ENCODE data around the gene GCKR.

The GCKR gene

GRCh38 chr2:27496357-27497287 lies at the start of gene GCKR:
GCKR (plus strand) TSS chr2:27496839; CDS start chr2:27496905, 66 bp downstream.
- Mint-ChIP-seq H3K4me1 (ENCODE audit: low read depth) (peaks cover 12% of the 10 kb centered on the region), H3K9me3 (no peaks in the 10 kb centered on the region), H3K27ac (no peak within 1 kb of the TSS), H3K4me3 (peak within 1 kb of the TSS; percentile 59), H3K36me3 (ENCODE audit: low read depth) (no peaks in the 10 kb centered on the region), H3K27me3 (peaks cover 55% of the 10 kb centered on the region)

DNA sequence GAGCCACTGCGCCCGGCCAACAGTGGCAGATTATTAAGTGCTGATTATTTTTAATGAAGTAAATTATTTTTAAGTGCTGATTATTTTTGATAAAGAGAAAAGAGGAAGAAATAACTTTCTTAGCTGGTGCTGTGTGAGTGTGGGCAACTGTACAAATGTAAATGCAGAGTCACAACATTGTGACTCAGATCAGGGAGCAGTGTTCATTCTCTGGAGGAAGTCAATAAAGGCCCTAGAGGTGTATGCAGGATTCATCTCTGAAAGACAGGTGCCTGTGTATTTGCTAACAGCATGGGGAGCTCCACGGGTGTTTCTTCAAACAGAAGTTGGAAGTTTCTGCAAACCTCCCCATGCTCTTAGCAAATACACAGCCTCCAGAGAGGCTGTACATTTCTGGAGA lies 48.3 kb upstream of the GCKR start:
- Mint-ChIP-seq H3K36me3 (ENCODE audit: low read depth) (peaks cover 9% of the 10 kb centered on the region), H3K27me3 (no peaks in the 10 kb centered on the region), H3K4me1 (ENCODE audit: low read depth) (peaks cover 3% of the 10 kb centered on the region), H3K4me3 (no peak overlapping the region), H3K9me3 (no peaks in the 10 kb centered on the region), H3K27ac (no peak overlapping the region)

DNA sequence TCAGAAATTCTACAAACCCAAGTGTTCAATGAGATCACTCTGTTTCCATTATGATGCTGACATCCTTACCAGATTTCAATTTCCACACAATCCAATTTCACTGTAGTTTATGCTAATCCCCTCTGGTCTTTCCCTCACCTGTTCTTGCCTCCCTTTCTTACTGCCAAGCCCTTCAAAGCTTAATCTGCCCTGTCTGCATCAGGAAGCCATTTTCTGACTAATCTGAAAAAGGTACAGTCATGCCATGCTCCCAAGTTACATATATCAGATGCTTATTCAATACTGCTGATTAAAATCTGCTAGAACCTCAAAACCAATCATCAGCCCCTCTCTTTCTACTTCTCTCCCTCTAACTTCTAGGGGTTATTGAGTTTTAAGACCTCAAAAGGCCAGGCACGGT lies 45.5 kb upstream of the GCKR start:
- Mint-ChIP-seq H3K4me3 (no peak overlapping the region), H3K27me3 (no peaks in the 10 kb centered on the region), H3K27ac (no peak overlapping the region), H3K36me3 (ENCODE audit: low read depth) (peaks cover 4% of the 10 kb centered on the region), H3K9me3 (no peaks in the 10 kb centered on the region), H3K4me1 (ENCODE audit: low read depth) (peaks cover 3% of the 10 kb centered on the region)

GRCh38 chr2:27453968-27454367 lies 42.7 kb upstream of the GCKR start:
- Mint-ChIP-seq H3K4me1 (ENCODE audit: low read depth) (peaks cover 3% of the 10 kb centered on the region), H3K9me3 (no peaks in the 10 kb centered on the region), H3K27me3 (no peaks in the 10 kb centered on the region), H3K27ac (no peak overlapping the region), H3K4me3 (no peak overlapping the region), H3K36me3 (ENCODE audit: low read depth) (peaks cover 4% of the 10 kb centered on the region)

- no peaks in the 10 kb centered on the region for H3K27me3 Mint-ChIP-seq
- H3K4me3 Mint-ChIP-seq, result no peak overlapping the region
- no peak overlapping the region for H3K27ac Mint-ChIP-seq
- H3K9me3 Mint-ChIP-seq, result no peaks in the 10 kb centered on the region
- H3K36me3 Mint-ChIP-seq (ENCODE audit: low read depth), result peaks cover 22% of the 10 kb centered on the region
- H3K4me1 Mint-ChIP-seq (ENCODE audit: low read depth), result no peaks in the 10 kb centered on the region
Observed at GRCh38 chr2:27461118-27461517, 35.5 kb upstream of the GCKR start.

- H3K9me3 Mint-ChIP-seq, result no peaks in the 10 kb centered on the region
- H3K27me3 Mint-ChIP-seq, result no peaks in the 10 kb centered on the region
- no peak overlapping the region for H3K27ac Mint-ChIP-seq
- no peaks in the 10 kb centered on the region for H3K4me1 Mint-ChIP-seq (ENCODE audit: low read depth)
- H3K36me3 Mint-ChIP-seq (ENCODE audit: low read depth), result peaks cover 14% of the 10 kb centered on the region
- no peak overlapping the region for H3K4me3 Mint-ChIP-seq
Observed at GRCh38 chr2:27464443-27464842, 32.2 kb upstream of the GCKR start.

- Mint-ChIP-seq H3K27ac (no peak overlapping the region), H3K27me3 (no peaks in the 10 kb centered on the region)
Observed at GRCh38 chr2:27471961-27472360, 24.7 kb upstream of the GCKR start.

DNA sequence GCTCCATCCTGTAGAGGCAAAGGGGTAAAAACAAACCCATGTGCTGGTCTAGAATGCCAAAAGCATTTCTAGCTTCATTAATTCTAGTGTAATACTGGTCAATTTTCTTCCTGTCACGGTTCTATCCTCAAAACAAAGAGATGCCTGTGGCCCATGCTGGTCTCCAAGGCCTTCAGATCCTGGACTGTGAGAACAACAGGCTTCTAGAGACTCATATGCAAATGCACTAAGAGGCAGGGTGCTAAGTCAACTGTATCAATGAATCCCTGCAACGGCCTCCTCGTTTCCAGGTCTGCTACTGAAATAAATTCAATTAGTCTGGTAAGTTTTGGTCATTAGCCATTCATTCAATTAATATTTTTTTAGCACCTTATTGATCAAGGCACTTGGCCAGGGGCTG lies 11.1 kb upstream of the GCKR start:
- Mint-ChIP-seq H3K4me3 (no peak overlapping the region), H3K4me1 (ENCODE audit: low read depth) (peaks cover 21% of the 10 kb centered on the region), H3K27me3 (no peaks in the 10 kb centered on the region), H3K36me3 (ENCODE audit: low read depth) (peaks cover 7% of the 10 kb centered on the region), H3K9me3 (no peaks in the 10 kb centered on the region), H3K27ac (no peak overlapping the region)

More at GRCh38 chr2:27471961-27472360, 24.7 kb upstream of the GCKR start:
- Mint-ChIP-seq H3K4me3 (no peak overlapping the region), H3K9me3 (no peaks in the 10 kb centered on the region), H3K36me3 (ENCODE audit: low read depth) (peaks cover 16% of the 10 kb centered on the region), H3K4me1 (ENCODE audit: low read depth) (no peaks in the 10 kb centered on the region)

GRCh38 chr2:27489118-27489497 lies 7.5 kb upstream of the GCKR start:
- H3K4me3 Mint-ChIP-seq, result peak overlapping the region; percentile 91
- H3K4me1 Mint-ChIP-seq (ENCODE audit: low read depth), result peaks cover 31% of the 10 kb centered on the region
- no peaks in the 10 kb centered on the region for H3K9me3 Mint-ChIP-seq

DNA sequence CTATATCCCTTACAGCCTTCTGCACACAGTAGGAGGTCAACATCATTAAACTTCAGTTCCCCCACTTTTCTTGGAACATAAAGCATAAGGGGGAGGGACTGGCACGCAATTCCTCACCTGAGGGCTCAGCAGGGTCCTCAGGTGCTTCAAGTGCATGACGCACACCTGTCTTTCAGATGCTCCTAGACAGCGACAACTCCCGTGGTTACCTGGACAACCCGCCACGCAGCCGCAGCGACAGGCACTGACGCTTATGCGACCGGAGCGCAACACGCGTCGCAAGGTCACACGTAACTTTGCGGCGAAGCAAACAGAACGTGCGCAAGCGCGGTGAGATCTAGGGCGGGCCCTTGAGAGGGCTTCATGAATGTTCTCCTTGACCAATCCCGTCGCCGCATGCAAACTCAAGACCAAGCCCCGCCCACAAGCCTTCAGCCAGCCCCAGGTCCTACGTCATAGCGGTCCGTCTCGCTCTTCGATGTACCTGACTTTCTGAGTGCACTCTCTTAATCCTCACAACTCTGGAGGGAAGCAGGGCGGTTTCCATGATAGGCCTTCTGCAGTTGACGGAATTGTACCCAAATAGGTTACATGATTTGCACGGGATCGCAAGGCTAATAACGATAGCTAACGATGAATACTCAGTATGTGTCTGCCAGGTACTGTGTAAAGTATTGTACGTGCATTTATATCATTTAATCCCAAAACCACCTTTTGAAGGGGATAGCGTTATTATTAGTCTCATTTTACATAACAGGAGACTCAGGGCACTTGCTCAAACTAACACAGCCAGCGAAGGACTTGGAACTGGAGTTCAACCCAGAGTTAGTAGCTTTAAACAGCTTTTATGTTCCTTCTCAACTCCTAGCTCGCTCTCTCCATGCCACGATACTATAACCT lies 6.9 kb upstream of the GCKR start, which contains the start of gene IFT172:
Gene IFT172, minus strand, starts transcription at position 246 of the 900 bp plus-strand sequence. Its CDS starts 90 bp downstream, at position 156.
- Mint-ChIP-seq H3K4me3 (peak within 1 kb of the TSS; percentile 91), H3K9me3 (no peaks in the 10 kb centered on the region), H3K27me3 (peaks cover 15% of the 10 kb centered on the region), H3K36me3 (ENCODE audit: low read depth) (no peaks in the 10 kb centered on the region), H3K4me1 (ENCODE audit: low read depth) (peaks cover 31% of the 10 kb centered on the region), H3K27ac (peak within 1 kb of the TSS; percentile 87)

More at GRCh38 chr2:27489118-27489497, 7.5 kb upstream of the GCKR start:
- H3K27ac Mint-ChIP-seq, result peak overlapping the region; percentile 87
- H3K36me3 Mint-ChIP-seq (ENCODE audit: low read depth), result no peaks in the 10 kb centered on the region
- peaks cover 11% of the 10 kb centered on the region for H3K27me3 Mint-ChIP-seq

DNA sequence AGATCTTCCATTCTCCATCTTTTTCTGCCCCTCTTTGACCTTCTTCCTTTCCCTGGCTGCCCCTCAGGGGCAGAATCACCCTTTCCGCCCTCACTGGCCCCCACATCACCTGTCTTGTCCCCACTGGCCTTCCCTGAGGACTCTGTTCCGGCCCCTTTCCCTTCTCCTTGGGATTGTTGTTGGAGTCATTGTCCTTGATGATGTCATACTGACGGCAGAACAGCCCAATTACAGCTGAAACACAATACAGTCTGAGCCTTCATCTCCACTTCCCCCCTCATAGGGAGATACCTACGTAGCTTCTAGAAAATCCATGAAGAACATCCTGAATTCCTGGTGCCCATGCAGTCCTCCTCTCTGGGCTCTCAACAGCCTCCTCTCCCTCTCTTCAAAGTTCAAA lies 4.1 kb upstream of the GCKR start:
- Mint-ChIP-seq H3K4me1 (ENCODE audit: low read depth) (peaks cover 38% of the 10 kb centered on the region), H3K27ac (no peak overlapping the region), H3K27me3 (peaks cover 39% of the 10 kb centered on the region), H3K9me3 (no peaks in the 10 kb centered on the region), H3K4me3 (no peak overlapping the region), H3K36me3 (ENCODE audit: low read depth) (no peaks in the 10 kb centered on the region)

DNA sequence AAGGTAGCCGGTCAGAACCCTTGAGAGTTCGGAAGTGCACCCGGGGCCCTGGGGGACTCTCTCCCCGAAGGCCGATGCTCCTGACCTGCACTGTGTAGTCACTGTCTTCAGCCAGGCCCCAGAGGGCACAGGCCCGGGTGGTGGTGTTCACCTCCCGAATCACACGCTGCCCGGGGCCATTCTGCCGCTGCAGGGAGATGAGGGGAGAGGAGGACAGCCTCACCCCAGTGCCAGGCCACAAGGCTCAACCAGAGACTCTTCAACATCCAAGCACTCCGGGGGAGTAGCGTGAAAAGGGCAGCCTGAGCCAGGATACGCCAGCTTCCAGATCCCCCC lies 2.7 kb upstream of the GCKR start:
- H3K9me3 Mint-ChIP-seq, result no peaks in the 10 kb centered on the region

GRCh38 chr2:27494284-27494943 lies 2.2 kb upstream of the GCKR start:
- H3K27me3 Mint-ChIP-seq, result peaks cover 54% of the 10 kb centered on the region
- peaks cover 26% of the 10 kb centered on the region for H3K4me1 Mint-ChIP-seq (ENCODE audit: low read depth)
- H3K4me3 Mint-ChIP-seq, result peak overlapping the region; percentile 49
- H3K27ac Mint-ChIP-seq, result no peak overlapping the region
- H3K36me3 Mint-ChIP-seq (ENCODE audit: low read depth), result no peaks in the 10 kb centered on the region
- no peaks in the 10 kb centered on the region for H3K9me3 Mint-ChIP-seq

More for the DNA sequence above, 2.7 kb upstream of the GCKR start:
- H3K27me3 Mint-ChIP-seq, result peaks cover 50% of the 10 kb centered on the region
- H3K4me3 Mint-ChIP-seq, result peak overlapping the region; percentile 49
- H3K27ac Mint-ChIP-seq, result no peak overlapping the region
- H3K4me1 Mint-ChIP-seq (ENCODE audit: low read depth), result peaks cover 31% of the 10 kb centered on the region
- H3K36me3 Mint-ChIP-seq (ENCODE audit: low read depth), result no peaks in the 10 kb centered on the region

DNA sequence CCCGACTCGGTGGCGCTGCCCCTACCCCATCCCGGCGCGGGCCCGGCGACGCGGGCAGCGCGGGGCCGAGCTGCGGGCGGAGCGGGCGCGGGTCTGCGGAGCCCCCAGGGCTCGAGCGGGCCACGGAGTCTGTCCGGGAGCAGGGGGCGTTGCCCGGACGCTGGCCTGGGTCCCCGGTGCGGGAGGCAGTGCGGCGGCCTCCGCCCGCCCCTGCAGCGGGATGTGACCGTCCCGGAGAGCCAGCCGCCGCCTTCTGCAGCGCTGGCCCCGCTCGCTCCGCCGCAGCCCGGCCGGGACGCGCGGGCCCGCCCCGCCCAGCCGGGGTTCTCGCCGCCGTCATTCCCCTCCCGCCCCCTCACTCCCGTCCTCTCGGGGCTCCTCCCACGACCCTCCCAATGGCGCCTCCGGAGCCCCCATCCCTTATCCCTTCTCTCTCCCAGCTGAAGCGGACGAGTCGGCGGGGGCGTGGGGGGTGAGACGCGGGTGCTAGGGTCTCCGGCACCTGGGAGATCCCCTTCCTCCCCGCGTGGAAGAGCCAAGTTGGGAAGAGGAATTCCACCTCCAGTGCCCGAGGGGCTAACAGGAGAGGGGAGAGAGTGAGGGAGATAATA lies 1.6 kb upstream of the GCKR start, which contains the start of gene FNDC4:
Gene FNDC4, minus strand, starts transcription at position 257 of the 611 bp plus-strand sequence. CDS start 521 bp downstream, outside the sequence.
- peaks cover 55% of the 10 kb centered on the region for H3K27me3 Mint-ChIP-seq
- H3K9me3 Mint-ChIP-seq, result no peaks in the 10 kb centered on the region
- peak within 1 kb of the TSS; percentile 59 for H3K4me3 Mint-ChIP-seq
- no peaks in the 10 kb centered on the region for H3K36me3 Mint-ChIP-seq (ENCODE audit: low read depth)
- peaks cover 20% of the 10 kb centered on the region for H3K4me1 Mint-ChIP-seq (ENCODE audit: low read depth)
- H3K27ac Mint-ChIP-seq, result no peak within 1 kb of the TSS
